ENCODE measurements around the gene CAMK2N1. TPM values are rescaled to one million over a fixed set of nuclear protein-coding genes. Genes with fewer than 3 reads are reported as not detected.
"Not testable (repeated sequence)": the region's sequence is repeated elsewhere in the genome, so short reads cannot be mapped to it uniquely, and the experiment has no call there.

The CAMK2N1 gene
- total RNA-seq, 1 experiment from 2014 or later, result 4.7 TPM

DNA sequence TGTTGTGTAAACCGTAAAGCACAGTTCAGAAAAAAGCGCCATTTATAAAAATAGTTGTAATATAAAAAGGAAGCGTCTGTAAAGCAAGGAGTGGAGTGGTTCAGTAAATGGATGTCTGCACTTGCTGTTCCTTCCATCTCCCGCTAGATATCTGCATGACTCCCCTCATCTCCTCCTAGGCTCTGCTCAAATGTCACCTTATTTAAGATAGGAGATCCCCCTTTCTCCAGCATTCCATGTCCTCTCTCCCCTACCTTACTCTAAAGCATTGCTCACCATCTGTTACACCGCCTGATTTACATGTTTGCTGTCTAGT lies 21.2 kb upstream of the CAMK2N1 start:
- H3K27me3 ChIP-seq, result no peaks in the 10 kb centered on the region
- DNase-seq, result no peak
- no peak overlapping the region for H3K27ac ChIP-seq

GRCh38 chr1:20505488-20505887 lies 19.5 kb upstream of the CAMK2N1 start:
- Histone ChIP-seq H3K27ac (no peak overlapping the region), H3K36me3 (peaks cover 24% of the 10 kb centered on the region), H3K4me1 (no peaks in the 10 kb centered on the region), H3K27me3 (no peaks in the 10 kb centered on the region), H3K4me3 (no peak overlapping the region), H3K9me3 (replicated peaks) (no peaks in the 10 kb centered on the region)
- DNase-seq, result no peak

More for the DNA sequence above, 21.2 kb upstream of the CAMK2N1 start:
- H3K9me3 ChIP-seq (replicated peaks), result no peaks in the 10 kb centered on the region
- H3K36me3 ChIP-seq, result peaks cover 13% of the 10 kb centered on the region
- H3K4me1 ChIP-seq, result no peaks in the 10 kb centered on the region
- H3K4me3 ChIP-seq, result peak overlapping the region; percentile 86

DNA sequence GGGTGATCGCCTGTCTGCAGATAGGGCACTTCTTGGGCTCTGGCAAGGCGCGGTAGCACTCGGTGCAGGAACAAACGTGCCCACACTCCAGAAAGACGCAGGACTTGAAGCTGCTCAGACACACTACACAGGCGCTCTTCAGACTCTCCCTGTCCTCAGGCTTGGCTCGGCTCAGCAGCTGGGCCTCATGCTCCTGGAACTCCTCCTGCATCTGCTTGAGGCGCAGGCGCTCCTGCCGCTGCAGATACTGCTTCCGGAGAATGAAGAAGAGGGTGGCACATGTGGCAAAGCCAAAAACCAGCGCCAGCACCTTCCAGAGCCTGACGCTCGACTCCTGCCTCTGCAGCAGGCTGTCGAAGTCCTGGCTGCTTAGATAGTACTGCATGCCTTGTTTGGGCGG lies 14.7 kb upstream of the CAMK2N1 start:
- Histone ChIP-seq H3K4me1 (no peaks in the 10 kb centered on the region), H3K27me3 (no peaks in the 10 kb centered on the region), H3K36me3 (peaks cover 38% of the 10 kb centered on the region), H3K4me3 (no peak overlapping the region), H3K27ac (no peak overlapping the region), H3K9me3 (replicated peaks) (no peaks in the 10 kb centered on the region)
- no peak for DNase-seq

GRCh38 chr1:20499718-20500117 lies 13.7 kb upstream of the CAMK2N1 start:
- no peak overlapping the region for H3K4me3 ChIP-seq
- H3K27ac ChIP-seq, result no peak overlapping the region
- no peaks in the 10 kb centered on the region for H3K27me3 ChIP-seq
- peaks cover 2% of the 10 kb centered on the region for H3K4me1 ChIP-seq
- no peak for DNase-seq
- peaks cover 38% of the 10 kb centered on the region for H3K36me3 ChIP-seq
- H3K9me3 ChIP-seq (replicated peaks), result no peaks in the 10 kb centered on the region

DNA sequence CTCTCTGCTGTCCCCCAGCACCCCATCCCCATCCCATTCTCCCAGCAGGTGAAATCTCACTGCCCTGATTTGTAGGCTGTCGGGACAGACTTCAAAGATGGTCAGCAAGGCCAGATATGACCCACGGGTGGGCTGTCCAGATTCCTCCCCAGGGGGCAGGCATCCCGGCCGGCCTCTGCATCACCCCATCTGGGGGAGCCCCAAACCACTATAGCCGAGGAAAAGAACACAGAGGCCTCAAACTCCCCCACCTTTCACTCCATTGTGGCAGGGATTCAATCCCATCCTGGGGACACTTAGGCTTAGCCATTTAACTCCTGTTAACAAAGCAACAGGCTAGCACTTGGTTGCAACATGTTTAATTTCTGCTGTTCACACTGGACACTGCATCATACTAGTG lies 13.1 kb upstream of the CAMK2N1 start:
- H3K4me1 ChIP-seq, result peaks cover 8% of the 10 kb centered on the region
- H3K27me3 ChIP-seq, result no peaks in the 10 kb centered on the region
- no peak overlapping the region for H3K4me3 ChIP-seq
- peaks cover 38% of the 10 kb centered on the region for H3K36me3 ChIP-seq
- H3K27ac ChIP-seq, result no peak overlapping the region
- no peaks in the 10 kb centered on the region for H3K9me3 ChIP-seq (replicated peaks)
- no peak for DNase-seq

GRCh38 chr1:20498116-20498515 lies 12.1 kb upstream of the CAMK2N1 start:
- Histone ChIP-seq H3K36me3 (peaks cover 34% of the 10 kb centered on the region), H3K9me3 (replicated peaks) (no peaks in the 10 kb centered on the region), H3K4me3 (no peak overlapping the region), H3K27me3 (no peaks in the 10 kb centered on the region), H3K4me1 (peaks cover 11% of the 10 kb centered on the region), H3K27ac (no peak overlapping the region)
- DNase-seq, result no peak

- peaks cover 11% of the 10 kb centered on the region for H3K4me1 ChIP-seq
- no peaks in the 10 kb centered on the region for H3K27me3 ChIP-seq
- H3K4me3 ChIP-seq, result no peak overlapping the region
- DNase-seq, result no peak
- H3K36me3 ChIP-seq, result peaks cover 28% of the 10 kb centered on the region
- H3K27ac ChIP-seq, result no peak overlapping the region
- H3K9me3 ChIP-seq (replicated peaks), result no peaks in the 10 kb centered on the region
Measured at GRCh38 chr1:20497506-20497905, 11.5 kb upstream of the CAMK2N1 start.

DNA sequence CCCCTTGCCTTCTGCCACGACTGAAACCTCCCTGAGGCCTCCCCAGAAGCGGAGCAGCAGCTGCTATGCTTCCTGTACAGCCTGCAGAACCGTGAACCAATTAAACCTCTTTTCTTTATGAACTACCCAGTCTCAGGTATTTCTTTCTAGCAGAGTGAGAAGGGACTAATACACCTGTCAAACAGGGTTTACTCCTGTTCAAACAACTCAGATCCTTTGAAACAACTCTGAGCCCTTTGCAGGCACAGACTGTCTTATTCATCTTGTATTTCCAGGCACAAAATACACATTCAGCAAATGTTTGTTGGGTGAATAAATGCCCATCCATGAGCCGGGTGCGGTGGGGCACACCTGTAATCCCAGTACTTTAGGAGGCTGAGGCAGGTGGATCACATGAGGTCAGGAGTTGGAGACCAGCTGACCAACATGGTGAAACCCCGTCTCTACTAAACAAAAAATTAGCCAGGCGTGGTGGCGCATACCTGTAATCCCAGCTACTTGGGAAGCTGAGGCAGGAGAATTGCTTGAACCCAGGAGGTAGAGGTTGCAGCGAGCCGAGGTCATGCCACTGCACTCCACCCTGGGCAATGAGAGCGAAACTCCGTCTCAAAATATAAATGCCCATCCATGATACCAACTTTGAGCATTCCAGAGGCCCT lies 10.8 kb upstream of the CAMK2N1 start:
- Histone ChIP-seq H3K36me3 (peaks cover 26% of the 10 kb centered on the region), H3K4me1 (peaks cover 11% of the 10 kb centered on the region)
- DNase-seq; H3K27me3 ChIP-seq; H3K4me3 ChIP-seq; H3K27ac ChIP-seq; H3K9me3 ChIP-seq (replicated peaks): not testable (repeated sequence)

- no peak for DNase-seq
- peaks cover 20% of the 10 kb centered on the region for H3K36me3 ChIP-seq
- H3K4me3 ChIP-seq, result no peak overlapping the region
- H3K4me1 ChIP-seq, result peaks cover 11% of the 10 kb centered on the region
- H3K9me3 ChIP-seq (replicated peaks), result no peaks in the 10 kb centered on the region
- peaks cover 6% of the 10 kb centered on the region; the same call in 1 of the 2 replicates for H3K27me3 ChIP-seq
- H3K27ac ChIP-seq, result no peak overlapping the region
Measured at GRCh38 chr1:20496241-20496661, 10.2 kb upstream of the CAMK2N1 start.

- H3K36me3 ChIP-seq, result peaks cover 16% of the 10 kb centered on the region
- peaks cover 8% of the 10 kb centered on the region; the same call in 1 of the 2 replicates for H3K27me3 ChIP-seq
- no peak overlapping the region for H3K27ac ChIP-seq
- no peak for DNase-seq
- H3K4me1 ChIP-seq, result peaks cover 11% of the 10 kb centered on the region
- no peak overlapping the region for H3K4me3 ChIP-seq
- no peaks in the 10 kb centered on the region for H3K9me3 ChIP-seq (replicated peaks)
Measured at GRCh38 chr1:20495661-20496060, 9.7 kb upstream of the CAMK2N1 start.

DNA sequence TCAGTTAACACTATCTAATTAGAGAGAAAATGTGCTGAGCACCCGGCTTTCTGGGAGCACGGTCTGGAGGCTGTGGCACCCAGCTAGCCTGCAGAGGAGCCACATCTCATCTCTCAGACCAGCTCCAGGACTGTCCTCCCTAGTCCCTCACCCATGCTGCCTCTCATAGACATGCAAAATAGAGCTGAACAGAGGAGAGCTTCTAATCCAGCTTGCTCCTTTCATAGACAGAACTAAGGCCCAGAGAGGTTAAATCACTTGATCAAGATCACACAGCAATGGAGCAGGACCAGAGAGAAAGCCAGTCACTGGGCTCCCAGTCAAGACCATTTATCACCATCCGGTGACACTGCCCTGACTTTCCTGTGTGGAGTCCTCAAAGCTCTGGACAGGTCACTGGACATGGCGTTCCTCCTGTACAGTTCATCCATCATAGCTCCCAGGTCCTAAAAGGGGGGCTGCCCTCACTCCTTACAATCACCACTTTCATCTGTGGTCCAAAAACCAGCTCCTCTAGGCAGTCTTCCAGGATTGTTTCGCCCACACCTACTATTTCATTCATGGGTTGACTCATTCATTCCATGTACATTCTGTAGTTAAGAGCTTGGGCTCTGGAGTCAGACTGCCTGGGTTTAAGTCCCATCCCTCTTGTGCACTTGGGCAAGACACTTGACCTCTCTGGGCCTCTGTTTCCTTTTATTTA lies 8.8 kb upstream of the CAMK2N1 start:
- no peaks in the 10 kb centered on the region for H3K9me3 ChIP-seq (replicated peaks)
- H3K4me3 ChIP-seq, result no peak overlapping the region
- H3K36me3 ChIP-seq, result peaks cover 7% of the 10 kb centered on the region; the same call in 1 of the 2 replicates
- peaks cover 13% of the 10 kb centered on the region for H3K27me3 ChIP-seq
- peaks cover 11% of the 10 kb centered on the region for H3K4me1 ChIP-seq
- no peak for DNase-seq
- peak overlapping the region; percentile 35 for H3K27ac ChIP-seq

- peaks cover 11% of the 10 kb centered on the region for H3K4me1 ChIP-seq
- H3K9me3 ChIP-seq (replicated peaks), result no peaks in the 10 kb centered on the region
- H3K4me3 ChIP-seq, result peak overlapping the region; percentile 11; the same call in 1 of the 2 replicates
- peak; percentile 76 to 94 for DNase-seq
- H3K27me3 ChIP-seq, result peaks cover 16% of the 10 kb centered on the region
- H3K27ac ChIP-seq, result peak overlapping the region; percentile 35
- peaks cover 5% of the 10 kb centered on the region; the same call in 1 of the 2 replicates for H3K36me3 ChIP-seq
Measured at GRCh38 chr1:20493839-20494608, 8.0 kb upstream of the CAMK2N1 start.

GRCh38 chr1:20493309-20493708 lies 7.3 kb upstream of the CAMK2N1 start:
- DNase-seq, result no peak
- Histone ChIP-seq H3K4me3 (no peak overlapping the region), H3K27ac (no peak overlapping the region), H3K27me3 (peaks cover 16% of the 10 kb centered on the region), H3K4me1 (peaks cover 11% of the 10 kb centered on the region), H3K9me3 (replicated peaks) (no peaks in the 10 kb centered on the region), H3K36me3 (no peaks in the 10 kb centered on the region; the same call in 1 of the 2 replicates)

- H3K4me3 ChIP-seq, result no peak overlapping the region
- DNase-seq, result no peak
- no peaks in the 10 kb centered on the region for H3K36me3 ChIP-seq
- H3K27me3 ChIP-seq, result peaks cover 17% of the 10 kb centered on the region
- no peak overlapping the region for H3K27ac ChIP-seq
- no peaks in the 10 kb centered on the region for H3K9me3 ChIP-seq (replicated peaks)
- peaks cover 11% of the 10 kb centered on the region for H3K4me1 ChIP-seq
Measured at GRCh38 chr1:20492751-20493150, 6.7 kb upstream of the CAMK2N1 start.

- H3K27me3 ChIP-seq, result peaks cover 26% of the 10 kb centered on the region
- H3K9me3 ChIP-seq (replicated peaks), result no peaks in the 10 kb centered on the region
- H3K4me3 ChIP-seq, result no peak overlapping the region
- H3K27ac ChIP-seq, result no peak overlapping the region
- peaks cover 11% of the 10 kb centered on the region for H3K4me1 ChIP-seq
- no peaks in the 10 kb centered on the region for H3K36me3 ChIP-seq
- DNase-seq, result no peak
Measured at GRCh38 chr1:20491866-20492265, 5.9 kb upstream of the CAMK2N1 start.
